ENCODE measurements around the gene SDK2. TPM values are rescaled to one million over a fixed set of nuclear protein-coding genes. Genes with fewer than 3 reads are reported as not detected.
"Not testable (repeated sequence)": the region's sequence is repeated elsewhere in the genome, so short reads cannot be mapped to it uniquely, and the experiment has no call there.

The SDK2 gene
- total RNA-seq, 1 experiment from 2014 or later = 0.14 TPM

DNA sequence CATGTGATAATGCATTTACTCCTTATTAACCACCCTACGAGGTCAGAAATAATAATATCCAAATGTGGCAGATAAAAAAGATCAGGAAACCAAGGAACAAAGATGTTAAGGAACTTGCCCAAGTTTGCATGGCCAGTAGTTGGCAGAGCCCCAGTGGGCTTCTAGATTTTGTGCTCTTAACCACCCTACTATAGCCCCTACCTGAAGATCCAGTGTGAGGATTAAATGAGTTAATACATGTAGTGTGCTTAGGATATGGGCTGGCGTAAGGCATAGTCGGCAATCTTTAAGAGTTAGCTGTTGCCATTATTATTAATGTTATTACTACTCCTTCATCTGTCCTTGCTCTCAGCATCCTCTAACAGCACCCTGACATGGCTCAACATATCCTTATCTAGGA, 153.4 kb downstream of the SDK2 start:
- no peak for DNase-seq (ENCODE audit: low read depth)
- in situ Hi-C loops (cut with HindIII; ENCODE audit: low pct_unique_long_range_greater_than_20kb, low sequenced_read_pairs) = no loop called here

DNA sequence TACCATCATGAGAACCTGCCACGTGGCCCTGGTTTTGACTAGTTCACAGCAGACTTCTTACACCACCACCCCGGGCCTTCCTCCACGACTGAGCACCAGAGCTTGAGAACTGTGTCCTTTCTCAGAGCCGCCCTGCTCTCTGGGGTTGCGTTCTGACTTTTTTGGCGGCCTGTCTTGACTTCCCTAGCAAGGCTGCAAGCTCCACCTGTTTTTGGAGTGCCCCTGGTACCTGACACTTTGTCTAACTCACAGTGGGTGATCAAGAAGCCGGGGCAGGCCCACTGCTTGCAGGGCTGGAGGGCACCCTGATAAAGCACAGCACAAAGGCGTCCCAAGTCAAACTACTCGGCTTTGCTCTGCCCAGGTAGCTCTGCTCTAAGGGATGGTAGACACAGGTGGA, 154.3 kb downstream of the SDK2 start:
- no peak for DNase-seq (ENCODE audit: low read depth)
- in situ Hi-C loops (cut with HindIII; ENCODE audit: low pct_unique_long_range_greater_than_20kb, low sequenced_read_pairs) = no loop called here

DNA sequence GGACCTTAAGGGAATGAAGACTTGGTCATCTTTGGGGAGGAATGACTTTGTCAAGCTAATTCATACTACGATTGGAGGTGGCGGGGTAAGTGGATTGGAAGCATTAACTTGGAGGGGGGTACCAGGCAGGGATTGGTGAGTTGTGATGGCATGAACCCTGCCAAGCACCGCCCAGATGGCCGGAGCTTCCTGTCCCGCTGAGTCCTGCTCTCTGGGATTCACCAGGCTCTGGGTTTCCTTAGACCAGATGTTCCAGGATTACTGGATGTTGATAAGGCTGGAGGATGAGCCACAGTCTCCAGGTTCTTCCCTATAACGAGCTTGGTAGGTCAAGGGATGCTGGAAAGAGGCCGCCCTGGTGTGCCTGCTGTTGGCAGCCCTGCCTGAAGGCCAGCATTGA, 154.9 kb downstream of the SDK2 start:
- in situ Hi-C loops (cut with HindIII; ENCODE audit: low pct_unique_long_range_greater_than_20kb, low sequenced_read_pairs) = no loop called here
- no peak for DNase-seq (ENCODE audit: low read depth)

DNA sequence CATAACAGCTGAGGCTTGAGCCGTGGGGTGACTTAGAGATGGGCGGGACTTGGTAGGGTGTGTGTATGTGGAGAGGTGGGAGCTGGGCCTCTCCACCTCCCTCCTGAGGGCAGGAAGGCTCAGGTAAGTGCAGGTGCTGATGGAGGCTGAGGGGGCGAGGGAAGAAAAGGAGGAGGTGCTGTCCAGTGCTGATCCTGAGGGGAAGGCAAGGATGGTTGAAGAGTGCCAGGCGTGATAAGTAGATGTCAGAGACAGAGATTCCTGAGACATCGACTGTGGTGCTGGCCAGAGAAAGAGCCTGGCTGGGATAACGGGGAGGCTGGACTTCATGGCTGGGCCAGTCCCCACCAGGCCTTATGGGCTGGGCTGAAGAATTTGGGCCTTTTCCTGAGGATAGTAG, 159.1 kb downstream of the SDK2 start:
- in situ Hi-C loops (cut with HindIII; ENCODE audit: low pct_unique_long_range_greater_than_20kb, low sequenced_read_pairs) = no loop called here
- DNase-seq (ENCODE audit: low read depth) = no peak

DNA sequence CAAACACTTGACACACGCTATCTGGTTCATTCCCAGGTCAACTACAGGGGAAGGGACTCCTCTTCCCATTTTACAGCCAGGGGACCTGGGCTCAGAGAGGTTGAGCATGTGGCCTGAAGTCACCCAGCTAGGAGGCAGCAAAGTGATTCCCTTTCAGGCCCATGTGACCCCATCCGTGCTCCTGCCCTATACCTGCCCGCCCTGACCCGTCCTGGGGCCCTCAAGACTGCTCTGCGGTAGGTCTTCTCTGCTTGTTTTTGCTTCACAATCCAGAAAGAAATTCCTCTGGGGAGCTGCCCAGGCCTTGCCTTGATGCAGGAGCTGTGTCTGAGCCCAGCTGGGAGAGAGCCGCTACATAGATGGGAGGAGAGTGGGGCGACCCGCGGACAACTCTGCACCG, 161.4 kb downstream of the SDK2 start:
- DNase-seq (ENCODE audit: low read depth) = no peak
- in situ Hi-C loops (cut with HindIII; ENCODE audit: low pct_unique_long_range_greater_than_20kb, low sequenced_read_pairs) = no loop called here

DNA sequence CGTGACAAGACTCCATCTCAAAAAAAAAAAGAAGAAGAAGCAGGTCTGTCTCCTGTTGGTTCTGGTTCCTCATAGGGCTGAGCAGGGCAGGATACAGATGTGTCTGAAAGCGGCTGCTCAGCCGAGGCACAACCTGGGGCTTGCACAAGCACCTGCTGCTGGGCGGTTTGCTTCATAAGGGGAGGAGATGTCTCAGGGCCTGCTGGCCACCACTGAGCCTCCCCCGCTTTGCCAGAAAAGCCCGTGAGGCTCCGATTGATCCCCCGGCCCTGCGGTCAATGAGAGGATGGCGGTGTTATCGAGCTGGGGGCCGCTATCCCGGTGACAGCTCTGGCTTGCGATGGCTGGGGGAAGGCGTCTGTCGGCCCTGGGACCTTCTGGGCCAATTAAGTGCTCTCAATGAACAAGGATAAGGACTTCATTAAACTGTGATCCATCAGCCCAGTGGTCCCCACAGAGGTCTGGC, 162.0 kb downstream of the SDK2 start:
- in situ Hi-C loops (cut with HindIII; ENCODE audit: low pct_unique_long_range_greater_than_20kb, low sequenced_read_pairs) = no loop called here
- no peak for DNase-seq (ENCODE audit: low read depth)

DNA sequence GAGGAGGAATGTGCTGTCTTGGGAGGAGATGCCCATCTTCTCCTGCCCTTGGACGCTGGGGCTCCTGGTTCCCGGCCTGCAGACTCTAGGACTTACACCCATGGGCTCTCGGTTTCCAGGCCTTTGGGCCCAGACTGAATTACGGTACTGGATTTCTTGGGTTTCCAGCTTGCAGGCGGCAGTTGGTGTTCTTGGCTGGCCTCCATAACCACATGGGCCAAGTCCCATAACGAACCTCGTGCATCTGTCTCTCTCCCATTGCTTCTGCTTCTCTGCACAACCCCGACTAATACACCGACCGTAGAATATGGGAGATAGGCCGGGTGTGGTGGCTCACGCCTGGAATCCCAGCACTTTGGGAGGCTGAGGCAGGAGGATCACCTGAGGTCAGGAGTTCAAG, 162.6 kb downstream of the SDK2 start:
- DNase-seq (ENCODE audit: low read depth) = no peak
- in situ Hi-C loops (cut with HindIII; ENCODE audit: low pct_unique_long_range_greater_than_20kb, low sequenced_read_pairs) = no loop called here

DNA sequence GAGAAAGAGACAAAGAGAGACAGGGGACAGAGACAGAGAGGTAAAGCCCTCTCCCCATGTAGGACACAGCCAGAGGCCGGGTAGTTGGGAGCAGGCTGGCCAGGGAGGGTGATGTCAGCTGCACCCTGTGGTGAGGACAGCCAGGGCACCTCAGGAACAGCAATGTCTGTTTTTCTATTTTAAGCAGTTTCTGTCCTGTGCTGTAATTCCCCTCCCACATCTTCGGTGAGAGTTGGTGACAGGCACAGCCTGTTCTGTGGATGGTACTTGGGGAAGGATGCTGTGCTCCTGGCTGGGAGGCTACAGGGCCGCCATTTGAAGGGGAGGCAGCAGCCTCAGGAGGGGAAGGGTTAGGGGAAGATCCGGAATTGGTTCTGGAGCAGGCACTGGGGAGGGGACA, 163.5 kb downstream of the SDK2 start:
- in situ Hi-C loops (cut with HindIII; ENCODE audit: low pct_unique_long_range_greater_than_20kb, low sequenced_read_pairs) = no loop called here
- DNase-seq (ENCODE audit: low read depth) = no peak

DNA sequence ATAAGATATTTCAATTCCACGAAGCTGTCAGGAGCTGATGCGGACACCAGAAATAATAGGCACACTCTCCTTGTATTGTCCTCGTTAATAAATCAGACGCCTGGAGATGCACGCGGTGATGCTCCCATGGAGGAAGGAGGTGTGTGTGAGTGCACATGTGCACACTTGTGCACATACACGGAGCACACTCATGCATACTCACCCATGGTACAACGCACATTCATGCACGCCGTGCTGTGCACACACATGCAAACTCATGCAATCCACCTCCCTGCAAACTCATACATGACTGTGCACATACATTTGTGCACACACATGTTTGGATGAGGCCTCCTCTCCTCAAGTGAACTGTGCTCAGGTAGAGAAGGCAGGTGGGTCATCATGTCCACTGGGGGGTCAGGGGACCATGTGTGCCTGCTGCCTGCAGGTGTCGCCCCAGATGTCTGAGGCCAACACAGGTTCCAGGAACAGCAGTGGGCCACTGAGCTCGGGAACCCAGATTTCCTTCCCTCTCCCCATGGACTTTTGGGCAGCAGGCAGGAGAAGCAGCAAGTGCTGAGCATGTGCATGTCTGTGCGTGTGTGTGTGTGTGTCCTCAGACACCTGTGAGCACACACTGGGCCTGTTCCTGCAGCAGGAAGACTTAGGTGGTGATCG, 165.3 kb downstream of the SDK2 start:
- in situ Hi-C loops (cut with HindIII; ENCODE audit: low pct_unique_long_range_greater_than_20kb, low sequenced_read_pairs) = no loop called here
- no peak for DNase-seq (ENCODE audit: low read depth)

DNA sequence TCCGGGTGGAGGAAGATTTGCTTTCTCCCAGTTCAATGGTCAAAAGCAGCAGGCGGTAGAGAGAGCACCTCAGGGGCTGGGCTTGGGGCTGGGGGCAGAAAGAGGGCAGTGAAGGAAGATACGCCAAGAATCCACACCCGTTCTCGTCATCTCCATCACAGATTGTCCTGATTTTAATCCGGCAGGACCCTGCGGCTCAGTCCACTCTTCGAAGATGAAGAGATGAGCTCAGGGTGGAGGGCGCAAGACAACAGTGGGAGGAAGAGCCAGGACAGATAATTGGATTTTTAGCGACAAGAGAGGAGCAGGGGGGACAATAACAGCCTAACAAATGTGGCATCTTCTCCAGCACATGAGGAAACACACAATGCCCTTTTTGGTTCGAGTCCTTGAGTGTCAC, 165.9 kb downstream of the SDK2 start:
- DNase-seq (ENCODE audit: low read depth) = no peak
- in situ Hi-C loops (cut with HindIII; ENCODE audit: low pct_unique_long_range_greater_than_20kb, low sequenced_read_pairs) = no loop called here

GRCh38 chr17:73476890-73477350, 167.3 kb downstream of the SDK2 start:
- in situ Hi-C loops (cut with HindIII; ENCODE audit: low pct_unique_long_range_greater_than_20kb, low sequenced_read_pairs) = no loop called here

DNA sequence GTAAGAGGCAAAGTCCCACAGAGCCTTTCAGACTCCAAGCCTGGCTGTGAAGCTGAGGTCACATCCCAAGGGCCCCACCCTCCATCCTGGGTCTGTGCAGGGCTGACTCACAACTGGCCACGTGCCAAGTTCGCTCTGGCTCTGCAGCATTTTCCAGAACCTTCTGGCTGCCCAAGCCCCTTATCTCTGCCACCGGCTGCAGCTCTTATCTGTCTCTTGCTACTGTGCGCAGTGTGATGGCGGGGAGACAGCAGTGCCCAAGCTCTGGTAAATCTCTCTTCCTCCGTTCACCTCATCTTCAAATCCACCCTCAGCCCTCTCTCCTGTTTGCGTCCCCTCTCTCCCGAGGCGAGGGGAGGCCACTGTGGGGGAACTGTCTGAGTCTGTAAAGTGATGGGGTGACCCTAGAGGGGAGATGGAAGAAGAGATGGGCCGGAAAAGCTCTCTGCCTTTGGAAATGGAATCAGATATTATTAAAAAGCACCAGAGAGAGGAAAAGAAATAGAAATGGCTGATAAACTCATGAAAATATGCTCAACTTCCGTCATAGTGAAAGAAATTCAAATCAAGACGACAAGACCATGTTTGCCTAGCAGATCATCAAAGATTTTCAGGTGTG, 169.8 kb downstream of the SDK2 start:
- in situ Hi-C loops (cut with HindIII; ENCODE audit: low pct_unique_long_range_greater_than_20kb, low sequenced_read_pairs) = no loop called here
- DNase-seq (ENCODE audit: low read depth) = peak; percentile 14

More at GRCh38 chr17:73476890-73477350, 167.3 kb downstream of the SDK2 start:
- no peak for DNase-seq (ENCODE audit: low read depth)

DNA sequence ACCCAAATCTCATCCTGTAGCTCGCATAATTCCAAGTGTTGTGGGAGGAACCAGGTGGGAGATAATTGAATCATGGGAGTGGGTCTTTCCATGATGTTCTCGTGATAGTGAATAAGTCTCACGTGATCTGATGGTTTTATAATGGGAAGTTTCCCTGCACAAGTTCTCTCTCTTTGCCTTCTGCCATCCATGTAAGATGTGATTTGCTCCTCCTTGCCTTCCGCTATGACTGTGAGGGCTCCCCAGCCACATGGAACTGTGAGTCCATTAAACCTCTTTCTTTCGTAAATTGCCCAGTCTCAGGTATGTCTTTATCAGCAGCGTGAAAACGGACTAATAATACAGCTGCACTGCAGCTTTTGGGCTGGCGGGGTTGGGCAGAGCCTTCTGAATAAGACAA, 171.5 kb downstream of the SDK2 start:
- DNase-seq (ENCODE audit: low read depth); in situ Hi-C loops (cut with HindIII; ENCODE audit: low pct_unique_long_range_greater_than_20kb, low sequenced_read_pairs): not testable (repeated sequence)

DNA sequence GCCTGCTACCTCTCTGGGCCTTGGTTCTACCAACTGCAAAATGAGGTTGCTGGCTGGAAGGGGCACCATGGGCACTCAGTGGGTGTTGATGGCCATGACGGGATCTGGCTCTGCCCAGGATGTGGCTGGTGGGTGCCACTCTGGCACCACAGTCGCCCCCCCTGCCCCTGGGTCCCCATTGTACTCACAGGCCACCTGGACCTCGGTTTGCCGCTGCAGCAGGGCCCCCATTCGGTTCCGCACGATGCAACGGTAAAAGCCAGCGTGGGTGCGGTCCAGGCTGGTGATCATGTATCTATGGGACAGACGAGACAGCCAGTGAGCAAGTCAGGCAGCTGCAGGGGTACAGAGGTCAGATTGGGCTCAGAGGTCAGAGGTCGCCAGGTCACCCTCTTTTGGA, 172.3 kb downstream of the SDK2 start:
- DNase-seq (ENCODE audit: low read depth) = no peak
- in situ Hi-C loops (cut with HindIII; ENCODE audit: low pct_unique_long_range_greater_than_20kb, low sequenced_read_pairs) = no loop called here

GRCh38 chr17:73470316-73470826, 173.9 kb downstream of the SDK2 start:
- in situ Hi-C loops (cut with HindIII; ENCODE audit: low pct_unique_long_range_greater_than_20kb, low sequenced_read_pairs) = no loop called here
- DNase-seq (ENCODE audit: low read depth) = no peak

DNA sequence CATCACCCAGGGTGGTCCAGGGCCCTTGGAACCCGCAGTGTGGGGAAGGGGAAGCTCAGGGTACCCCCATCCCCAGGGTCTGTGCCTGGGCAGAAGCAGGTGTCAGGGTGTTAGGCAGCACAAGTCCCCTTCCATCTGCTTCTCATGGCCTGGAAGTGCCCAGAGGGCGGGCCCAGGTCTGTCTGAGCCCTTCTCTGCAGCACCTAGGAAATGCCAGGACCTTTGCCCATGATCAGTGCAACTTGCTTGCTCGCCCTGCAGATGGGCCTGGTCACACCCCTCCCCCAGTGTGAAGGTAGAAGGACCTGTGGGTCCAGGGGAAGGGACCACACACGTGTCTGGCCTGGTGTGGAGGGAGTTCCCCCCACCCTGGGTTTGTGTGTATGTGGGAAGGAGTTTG, 174.9 kb downstream of the SDK2 start:
- in situ Hi-C loops (cut with HindIII; ENCODE audit: low pct_unique_long_range_greater_than_20kb, low sequenced_read_pairs) = no loop called here
- no peak for DNase-seq (ENCODE audit: low read depth)

GRCh38 chr17:73468221-73468620, 176.0 kb downstream of the SDK2 start:
- DNase-seq (ENCODE audit: low read depth) = no peak
- in situ Hi-C loops (cut with HindIII; ENCODE audit: low pct_unique_long_range_greater_than_20kb, low sequenced_read_pairs) = no loop called here

GRCh38 chr17:73467651-73468050, 176.6 kb downstream of the SDK2 start:
- DNase-seq (ENCODE audit: low read depth) = no peak

DNA sequence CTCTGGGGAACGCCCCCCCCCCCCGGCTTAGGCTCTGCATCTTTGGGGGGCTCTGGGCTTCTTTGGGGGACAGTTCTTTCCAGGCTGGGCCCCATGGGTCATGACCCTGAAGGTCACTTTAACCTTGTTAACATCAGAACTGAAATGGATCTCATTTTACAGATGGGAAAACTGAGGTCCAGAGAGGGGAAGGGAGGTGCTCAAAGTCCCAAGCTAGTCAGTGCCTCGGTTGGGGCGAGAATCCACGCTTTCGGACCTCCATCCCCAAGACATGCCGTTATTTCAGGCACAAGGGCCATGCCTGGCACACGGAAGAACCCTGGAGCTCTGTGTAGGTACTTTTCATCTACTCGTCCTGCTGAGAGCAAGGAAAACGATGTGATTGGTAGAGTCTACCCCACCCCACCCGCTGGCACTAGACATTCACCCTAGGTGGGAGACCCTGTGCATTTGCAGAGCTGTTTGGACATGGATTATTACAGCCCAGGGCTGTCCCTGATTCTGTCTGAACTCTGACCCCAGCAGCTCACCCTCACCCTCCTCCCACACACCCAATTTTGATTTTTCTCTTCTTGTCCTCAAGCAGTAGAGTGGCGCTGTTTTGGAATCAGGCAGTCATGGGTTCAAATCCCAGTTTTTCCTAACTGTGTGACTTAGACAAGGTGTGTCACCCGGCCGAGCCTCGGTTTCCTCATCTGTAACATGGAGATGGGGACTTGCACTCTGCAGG, 177.4 kb downstream of the SDK2 start:
- no peak for DNase-seq (ENCODE audit: low read depth)
- in situ Hi-C loops (cut with HindIII; ENCODE audit: low pct_unique_long_range_greater_than_20kb, low sequenced_read_pairs) = no loop called here

More at GRCh38 chr17:73467651-73468050, 176.6 kb downstream of the SDK2 start:
- in situ Hi-C loops (cut with HindIII; ENCODE audit: low pct_unique_long_range_greater_than_20kb, low sequenced_read_pairs) = no loop called here

Measured in Caki2 (cell line).